Suppressor macrophage treated with lipopolysaccharide for 4 hours (primary cell): Measurements from ENCODE around the gene AZU1.

Experiments used
- DNase-seq: peaks from one replicate; pipeline ENCODE4 v3.0.0-alpha.2; 2020

AZU1 gene

DNA sequence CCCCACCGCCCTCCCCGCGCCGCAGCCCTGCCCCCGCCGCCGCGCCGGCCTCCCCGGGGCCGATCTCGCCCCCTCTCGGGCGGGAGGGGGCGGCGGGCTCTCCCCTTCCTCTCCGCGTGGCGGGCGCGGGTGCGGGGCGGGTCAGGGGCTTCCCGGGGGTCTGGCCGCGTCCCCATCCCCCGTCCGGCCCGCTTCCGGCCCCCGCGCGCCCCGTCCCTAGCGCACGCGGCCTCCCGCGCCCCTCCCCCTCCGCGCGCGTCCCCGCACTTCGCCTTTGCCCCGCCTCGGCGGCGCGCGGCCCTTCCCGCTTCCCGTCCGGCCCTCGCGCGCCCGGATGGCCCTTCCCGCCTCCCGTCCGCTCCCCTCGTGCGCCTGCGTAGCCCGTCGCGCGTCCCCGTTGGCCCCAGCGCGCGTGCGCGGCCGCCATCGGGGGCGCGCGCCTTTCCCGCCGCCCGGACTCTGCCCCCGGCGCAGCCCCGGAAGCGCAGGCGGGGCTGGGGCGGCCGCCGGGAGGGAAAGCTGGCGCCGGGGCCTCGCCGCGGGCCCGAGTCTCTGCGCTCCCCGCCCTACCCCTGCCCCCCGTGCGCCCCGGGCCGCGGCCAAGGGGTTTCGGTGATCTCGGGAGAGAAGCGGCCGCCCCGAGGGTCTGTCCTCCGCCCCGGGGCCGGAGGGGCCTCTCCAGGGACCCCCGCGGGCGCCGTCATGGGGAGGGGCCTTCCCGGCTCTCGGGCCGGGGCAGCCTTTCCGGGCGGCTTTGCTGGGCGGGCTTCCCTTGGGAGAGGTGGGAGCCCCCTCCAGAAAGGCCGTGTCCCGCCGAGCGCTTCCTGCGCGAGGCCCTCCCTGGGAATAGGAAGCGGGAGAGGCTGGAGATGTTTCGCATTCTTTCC is 29.9 kb upstream of the AZU1 start:
- peak; percentile 98 for DNase-seq

DNA sequence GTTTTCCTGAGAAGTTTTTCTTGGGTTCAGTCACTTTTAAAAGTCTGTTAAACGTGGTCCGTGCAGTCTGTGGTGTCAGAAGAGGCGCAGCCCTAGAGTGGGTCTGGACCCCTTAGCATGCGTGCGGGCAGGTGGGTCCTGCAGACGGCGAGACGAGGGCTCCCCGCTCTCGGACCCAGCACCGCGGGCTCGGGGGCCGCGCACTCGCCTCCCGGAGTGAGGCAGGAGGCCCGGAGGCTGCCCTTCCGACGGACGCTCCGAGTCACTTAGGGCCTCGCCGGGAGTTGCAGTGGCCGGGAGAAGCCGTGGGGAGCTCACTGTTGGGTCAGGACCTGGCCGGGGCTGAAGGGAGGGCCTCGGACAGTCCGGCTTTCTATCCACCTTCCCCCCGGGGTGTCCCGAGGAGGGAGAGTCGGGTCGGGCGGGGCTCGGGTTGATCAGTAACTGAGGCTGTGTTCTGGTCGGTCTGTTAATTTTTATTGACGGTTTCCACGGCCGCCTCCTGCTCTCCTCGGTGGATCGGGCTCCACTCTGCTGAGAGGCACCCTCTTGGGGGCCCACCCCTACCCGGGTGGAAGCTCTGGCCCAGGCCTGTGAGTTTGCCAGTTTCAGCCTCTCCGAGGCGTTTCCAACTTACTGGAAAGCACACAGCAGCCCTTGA is 29.1 kb upstream of the AZU1 start:
- peak; percentile 22 for DNase-seq

DNA sequence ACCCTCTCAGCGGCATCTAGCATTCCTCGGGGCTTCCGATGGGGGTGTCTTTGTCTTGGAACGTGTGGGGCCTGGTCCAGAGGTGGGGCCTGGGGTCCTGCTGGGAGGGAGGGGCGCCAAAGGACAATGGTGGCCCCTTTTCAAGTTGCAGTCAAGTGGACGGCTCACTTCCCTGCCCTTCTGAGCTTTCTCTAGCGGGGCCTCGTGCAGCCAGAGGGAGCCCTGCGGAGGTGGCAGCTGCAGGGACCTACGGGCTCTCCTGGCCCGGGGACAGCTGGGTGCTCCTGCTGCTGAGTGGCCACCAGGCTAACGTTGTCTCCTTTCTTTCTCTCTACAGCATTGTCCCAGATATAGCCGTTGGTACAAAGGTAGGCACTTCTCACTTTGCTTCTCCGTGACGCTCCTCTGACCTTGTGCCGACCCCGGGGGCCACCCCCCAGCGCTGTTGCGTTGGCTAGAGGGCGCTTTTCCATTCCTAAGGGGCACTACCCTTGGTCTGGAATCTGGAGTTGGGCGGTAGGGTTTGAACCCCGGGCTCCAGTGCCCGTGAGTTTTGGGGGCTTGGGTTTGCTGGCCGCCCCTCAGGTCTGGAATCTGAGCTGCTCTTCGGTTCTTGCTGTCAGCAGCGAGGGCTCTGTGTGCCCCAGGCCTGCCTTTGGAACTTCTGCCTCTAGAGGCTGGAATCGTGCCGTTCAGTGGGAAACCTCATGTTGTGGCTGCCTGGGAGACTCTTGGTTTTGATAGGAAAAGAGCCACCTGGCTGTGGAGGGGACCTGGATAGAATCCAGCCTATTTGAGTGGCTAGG is 28.4 kb upstream of the AZU1 start:
- DNase-seq: peak; percentile 47

DNA sequence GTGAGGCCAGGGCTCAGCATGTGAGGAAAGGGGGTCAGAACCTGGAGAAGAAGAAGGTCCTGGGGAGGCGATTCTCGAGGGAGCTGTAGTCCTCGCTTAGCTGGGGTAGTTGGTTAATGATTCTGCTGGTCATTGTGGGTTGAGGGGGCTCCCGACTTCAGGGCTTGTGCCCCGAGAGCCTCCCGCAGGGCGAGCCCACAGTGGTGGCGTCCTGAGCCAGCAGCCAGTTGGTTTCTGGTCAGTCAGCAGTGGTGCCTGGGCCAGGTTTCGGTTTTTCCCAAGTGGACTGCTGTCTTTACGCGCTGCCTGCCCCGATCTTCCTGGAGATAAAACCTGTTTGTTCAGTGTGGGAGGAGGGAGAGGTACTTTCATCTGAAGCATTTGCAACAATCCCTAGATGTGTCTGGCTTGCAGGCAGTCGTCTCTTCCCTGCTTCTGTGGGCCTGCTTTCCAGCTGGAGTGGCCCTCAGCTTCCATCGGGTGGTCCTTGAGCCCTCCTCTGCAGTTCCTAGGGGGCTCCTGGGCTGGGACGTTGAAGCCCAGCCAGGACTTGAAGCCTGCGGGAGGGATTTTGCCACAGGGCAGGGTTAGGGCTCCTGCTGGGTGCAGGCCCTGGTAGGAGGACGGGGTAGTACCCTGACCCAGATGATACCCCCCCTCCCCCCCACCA is 27.1 kb upstream of the AZU1 start:
- no peak for DNase-seq

DNA sequence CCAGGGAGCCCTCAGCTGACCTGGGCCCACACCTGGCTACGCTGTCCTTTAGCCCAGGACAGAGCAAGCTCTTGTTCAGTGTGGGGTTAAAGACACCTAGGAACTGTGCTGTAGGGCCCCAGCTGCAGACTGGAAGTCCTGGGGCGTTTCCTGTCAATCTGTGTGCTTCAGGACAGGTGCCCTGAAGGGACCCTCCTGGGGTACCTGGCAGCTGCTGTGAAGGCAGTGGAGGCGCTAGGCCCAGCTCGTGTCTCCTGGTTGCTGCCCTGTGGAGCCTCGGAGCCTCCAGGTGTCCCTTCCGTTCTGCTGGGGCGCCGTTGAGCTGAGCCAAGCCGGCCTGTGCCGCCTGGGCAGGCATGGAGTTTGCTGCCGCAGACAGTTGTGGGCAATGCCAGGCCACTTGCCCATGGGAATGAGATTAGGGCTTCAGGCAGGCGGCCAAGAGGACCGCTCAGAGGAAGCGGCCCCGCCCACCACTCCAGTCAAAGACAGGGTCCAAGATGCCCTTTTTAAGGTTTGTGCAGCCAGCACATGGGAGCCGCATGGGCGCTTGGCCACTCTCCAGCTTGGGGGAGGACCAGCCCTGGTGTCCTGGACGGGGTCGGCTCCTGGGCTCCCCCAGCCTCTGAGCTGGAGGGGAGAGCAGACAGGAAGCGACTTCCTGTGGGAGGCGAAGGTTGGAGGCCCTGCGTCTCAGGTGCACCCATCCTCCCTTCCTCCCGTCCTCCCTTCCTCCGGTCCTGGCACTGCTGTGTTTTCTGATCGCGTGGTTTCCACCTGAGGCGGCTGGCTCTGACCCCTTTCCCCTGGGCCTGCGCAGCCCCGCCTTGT is 26.4 kb upstream of the AZU1 start:
- no peak for DNase-seq

DNA sequence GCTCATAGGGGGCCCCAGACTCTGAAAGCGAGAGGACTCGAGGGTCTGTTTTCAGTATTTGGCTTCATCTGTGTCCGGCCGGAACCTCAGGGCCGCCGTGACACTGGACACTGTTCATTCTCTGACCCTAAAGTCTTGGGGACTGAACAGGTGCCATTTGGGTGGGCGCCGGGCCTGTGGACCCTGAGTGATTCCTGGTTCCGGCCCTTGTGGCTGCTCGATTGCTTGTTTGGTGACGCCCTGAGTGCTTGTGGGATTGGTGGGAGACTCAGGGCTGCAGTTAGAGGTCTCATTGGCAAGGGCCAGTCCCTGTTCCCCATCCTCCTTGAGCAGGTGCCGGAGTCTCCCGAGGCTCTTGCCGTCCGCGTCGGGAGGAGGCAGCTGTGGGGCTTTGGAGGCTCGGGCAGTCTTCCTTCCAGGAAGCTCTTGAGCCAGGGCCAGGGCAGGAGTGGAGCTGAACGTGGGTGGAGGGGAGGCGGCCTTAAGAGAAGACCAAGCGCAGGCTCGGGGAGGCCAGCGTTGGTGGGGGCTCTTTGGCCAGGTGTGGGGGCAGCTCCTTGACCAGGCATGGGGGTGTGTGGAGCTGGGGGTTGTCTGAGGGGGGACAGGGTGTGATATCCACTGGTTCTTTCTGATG is 25.7 kb upstream of the AZU1 start:
- no peak for DNase-seq

DNA sequence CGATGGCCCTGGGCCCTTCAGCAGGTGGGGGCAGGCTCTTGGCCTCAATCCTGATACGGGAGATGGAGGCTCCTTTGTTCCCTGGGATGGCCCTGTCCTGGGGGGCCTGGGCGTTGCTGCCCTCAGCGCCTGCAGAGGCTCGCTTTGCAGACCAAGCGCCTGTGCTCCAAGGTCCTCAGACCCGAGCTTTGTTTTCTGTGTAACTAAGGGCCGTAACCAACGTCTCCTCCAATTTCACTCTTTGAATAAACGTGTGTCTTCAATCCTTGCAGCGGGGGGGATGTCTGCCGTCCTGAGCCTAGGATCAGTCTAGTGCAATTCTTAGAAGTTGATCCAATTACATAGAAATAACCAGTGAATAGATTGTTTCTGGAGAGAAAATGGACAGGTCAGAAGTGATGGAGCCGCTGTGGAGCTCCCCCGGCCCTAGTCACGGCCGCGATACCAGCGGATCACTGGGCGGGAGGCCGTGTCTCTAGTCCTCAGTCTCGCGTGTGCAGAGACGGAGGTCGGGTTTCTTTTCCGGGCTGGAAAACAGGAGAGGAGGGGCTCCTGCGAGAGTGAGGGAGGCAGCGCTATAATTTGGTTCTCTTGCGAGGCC is 25.0 kb upstream of the AZU1 start:
- no peak for DNase-seq

DNA sequence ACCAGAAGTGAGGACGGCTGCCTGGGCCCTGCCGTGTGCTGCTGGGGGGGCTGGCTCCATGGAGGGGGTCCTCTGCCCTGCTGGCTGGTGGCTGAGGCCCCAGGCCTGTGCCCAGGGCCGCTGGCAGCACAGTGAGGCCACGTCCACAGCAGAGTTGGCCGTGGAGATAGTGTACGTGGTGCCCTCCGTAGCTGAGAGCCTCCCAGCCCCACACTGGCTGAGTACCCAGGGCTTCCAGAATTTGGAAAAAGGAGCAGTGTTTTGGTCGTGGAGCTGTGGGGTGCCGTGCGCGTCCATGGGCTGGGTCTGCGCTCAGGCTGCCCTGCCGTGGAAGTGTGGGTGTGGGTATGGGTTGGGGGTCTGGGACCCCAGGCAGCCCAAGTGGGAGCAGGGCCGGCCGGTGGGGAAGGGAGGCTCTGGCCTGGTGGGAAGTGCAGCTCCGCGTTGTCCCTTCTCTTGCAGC is 24.5 kb upstream of the AZU1 start:
- no peak for DNase-seq

DNA sequence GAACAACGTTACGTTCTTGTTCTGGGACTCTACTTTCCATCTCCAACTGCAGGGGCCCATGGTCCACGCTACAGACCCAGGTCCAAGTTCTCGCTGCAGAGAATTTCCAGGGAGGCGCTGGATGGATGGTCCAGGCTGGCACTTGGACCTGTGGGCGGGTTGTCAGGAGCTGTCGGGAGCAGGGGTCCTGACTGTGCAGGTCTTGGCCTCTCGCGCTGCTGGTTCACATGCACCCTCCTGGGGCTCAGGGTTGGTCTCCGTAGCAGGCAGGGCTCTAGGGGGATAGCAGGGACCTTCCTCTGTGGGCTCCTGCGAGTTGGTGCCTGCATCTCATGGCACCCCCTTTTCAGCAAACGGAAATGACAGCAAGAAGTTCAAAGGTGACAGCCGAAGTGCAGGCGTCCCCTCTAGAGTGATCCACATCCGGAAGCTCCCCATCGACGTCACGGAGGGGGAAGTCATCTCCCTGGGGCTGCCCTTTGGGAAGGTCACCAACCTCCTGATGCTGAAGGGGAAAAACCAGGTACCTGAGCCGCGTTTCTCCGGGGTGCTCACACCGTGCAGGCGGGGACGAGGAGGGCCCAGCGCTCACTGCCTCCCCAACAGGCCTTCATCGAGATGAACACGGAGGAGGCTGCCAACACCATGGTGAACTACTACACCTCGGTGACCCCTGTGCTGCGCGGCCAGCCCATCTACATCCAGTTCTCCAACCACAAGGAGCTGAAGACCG is 23.8 kb upstream of the AZU1 start:
- no peak for DNase-seq

DNA sequence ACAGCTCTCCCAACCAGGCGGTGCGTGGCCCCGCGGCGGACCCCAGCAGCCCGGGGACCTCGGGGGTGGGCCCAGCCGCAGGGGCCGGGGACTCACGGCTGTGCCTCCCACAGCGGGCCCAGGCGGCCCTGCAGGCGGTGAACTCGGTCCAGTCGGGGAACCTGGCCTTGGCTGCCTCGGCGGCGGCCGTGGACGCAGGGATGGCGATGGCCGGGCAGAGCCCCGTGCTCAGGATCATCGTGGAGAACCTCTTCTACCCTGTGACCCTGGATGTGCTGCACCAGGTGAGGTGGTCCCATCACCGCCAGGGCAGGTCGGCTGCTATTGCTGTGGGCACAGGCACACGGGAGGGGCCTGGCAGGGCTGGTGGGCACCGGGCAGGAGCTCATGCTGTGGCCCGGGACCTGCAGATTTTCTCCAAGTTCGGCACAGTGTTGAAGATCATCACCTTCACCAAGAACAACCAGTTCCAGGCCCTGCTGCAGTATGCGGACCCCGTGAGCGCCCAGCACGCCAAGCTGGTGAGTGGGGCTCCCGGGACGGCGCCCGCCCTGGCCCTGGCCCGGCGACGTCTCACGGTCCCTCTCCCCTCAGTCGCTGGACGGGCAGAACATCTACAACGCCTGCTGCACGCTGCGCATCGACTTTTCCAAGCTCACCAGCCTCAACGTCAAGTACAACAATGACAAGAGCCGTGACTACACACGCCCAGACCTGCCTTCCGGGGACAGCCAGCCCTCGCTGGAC is 23.0 kb upstream of the AZU1 start:
- DNase-seq: no peak

DNA sequence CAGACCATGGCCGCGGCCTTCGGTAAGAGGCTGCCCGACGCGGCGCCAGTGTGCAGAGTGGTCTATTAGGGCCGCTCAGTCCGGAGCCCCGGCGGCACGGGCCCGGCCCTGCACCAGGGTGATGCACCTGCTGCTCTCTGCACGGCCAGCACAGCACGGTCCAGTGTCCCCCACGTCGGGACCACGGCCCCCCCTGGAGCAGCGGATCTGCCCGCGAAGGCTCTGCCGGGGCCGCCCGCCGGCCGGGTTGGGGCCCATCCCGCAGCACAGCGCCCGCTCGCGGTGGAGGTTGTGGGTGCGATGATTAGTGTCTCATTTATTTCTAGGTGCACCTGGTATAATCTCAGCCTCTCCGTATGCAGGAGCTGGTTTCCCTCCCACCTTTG is 22.5 kb upstream of the AZU1 start:
- no peak for DNase-seq

DNA sequence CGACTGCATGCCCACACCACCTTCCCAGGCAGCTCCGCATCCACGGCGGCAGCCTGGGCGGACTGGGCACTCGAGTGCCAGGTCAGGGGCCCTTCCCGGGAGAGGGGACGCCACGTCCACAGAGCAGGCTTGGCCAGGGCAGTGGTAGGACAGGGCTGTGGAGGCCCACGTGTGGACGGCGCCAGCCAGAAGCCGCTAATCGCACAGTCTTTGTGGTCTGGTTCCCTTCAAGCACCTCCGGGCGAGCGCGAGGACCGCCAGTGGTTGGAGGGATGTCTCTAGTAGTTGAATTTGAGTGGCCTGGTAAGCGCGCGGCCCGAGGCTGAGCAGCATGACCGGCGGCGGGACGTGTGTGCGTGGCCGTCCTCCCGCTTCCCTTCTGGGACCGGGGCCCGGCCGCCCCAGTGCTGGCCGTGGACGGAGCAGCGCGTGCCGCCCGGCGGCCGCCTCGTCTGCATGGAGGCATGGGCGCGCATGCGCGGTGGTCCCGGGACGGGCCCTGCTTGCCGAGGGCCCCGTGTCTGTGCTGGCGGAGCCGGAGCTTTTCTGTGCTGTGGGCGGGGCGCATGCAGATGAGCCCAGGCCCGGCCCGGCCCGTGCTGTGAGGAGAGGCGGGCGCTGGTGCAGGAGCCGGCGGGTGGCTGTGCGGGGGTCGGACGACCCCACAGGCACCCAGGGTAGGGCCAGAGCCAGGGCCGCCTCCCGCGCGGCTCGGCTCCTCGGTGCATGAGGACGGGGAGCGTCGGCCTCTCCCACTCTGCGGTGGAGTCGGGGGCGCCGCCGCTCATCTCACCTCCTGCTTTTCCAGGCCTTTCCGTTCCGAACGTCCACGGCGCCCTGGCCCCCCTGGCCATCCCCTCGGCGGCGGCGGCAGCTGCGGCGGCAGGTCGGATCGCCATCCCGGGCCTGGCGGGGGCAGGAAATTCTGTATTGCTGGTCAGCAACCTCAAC is 21.8 kb upstream of the AZU1 start:
- DNase-seq: no peak

DNA sequence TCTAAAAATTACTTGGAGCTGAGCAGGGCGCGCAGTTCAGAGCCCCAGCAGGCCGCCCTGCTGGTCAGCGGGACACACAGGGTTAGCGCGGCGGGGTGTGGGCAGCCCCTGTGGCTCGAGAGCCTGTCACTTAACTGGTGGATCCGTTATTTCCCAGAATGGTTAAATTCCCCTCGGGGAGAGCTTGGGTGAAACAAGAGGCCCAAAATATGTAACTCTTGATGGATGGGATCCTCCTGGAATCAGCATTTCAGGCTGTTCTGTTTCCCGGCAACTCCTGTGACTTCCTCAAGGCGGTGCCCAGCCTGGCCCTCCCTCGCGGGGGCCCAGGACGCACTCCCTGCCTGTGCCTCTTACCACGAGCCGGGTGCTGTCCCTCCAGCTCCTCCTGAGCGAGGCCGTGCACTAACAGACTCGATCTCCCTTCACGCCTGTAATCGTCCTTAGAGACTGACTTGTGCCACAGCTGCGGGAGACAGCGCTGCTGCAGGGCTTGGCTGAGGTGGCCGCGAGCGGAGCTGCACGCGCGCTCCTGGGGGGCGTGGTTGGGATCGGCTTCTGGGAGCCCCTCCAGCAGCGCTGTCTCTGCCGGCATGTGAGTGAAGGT is 20.7 kb upstream of the AZU1 start:
- DNase-seq: no peak

DNA sequence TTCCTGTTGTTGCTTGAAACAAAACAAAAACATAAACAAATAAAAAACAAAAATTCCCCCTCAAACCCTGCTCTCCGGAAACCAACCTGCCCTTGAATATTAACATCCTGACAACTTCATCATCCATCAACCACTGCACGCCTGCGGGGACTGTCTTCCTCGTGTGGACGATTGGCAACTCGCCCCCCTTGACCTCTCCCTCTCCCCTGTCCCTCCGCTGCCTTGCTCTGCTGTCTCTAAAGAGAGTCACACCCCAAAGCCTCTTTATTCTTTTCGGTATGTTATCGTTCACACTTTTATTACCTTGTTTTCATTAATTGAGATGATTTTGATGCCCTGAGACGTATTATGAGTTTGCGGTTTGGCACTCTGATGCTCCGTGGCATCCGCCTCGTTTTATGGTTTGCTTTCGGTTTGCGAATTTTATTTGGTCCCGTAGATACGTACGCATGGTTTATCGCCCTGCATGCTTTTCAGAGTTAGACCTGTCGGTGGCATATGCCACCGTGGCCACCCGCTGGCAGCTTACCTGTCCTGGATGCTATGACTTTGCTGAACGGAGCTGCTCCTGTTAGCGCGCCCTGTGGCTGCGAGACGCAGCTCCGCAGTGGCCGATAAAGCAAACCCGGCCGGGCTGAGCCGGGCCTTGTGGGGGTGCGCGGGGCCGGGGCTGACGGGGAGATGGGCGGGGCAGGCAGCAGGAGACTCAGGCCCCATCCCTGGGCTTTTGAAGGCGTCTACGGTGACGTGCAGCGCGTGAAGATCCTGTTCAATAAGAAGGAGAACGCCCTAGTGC is 19.8 kb upstream of the AZU1 start:
- no peak for DNase-seq

DNA sequence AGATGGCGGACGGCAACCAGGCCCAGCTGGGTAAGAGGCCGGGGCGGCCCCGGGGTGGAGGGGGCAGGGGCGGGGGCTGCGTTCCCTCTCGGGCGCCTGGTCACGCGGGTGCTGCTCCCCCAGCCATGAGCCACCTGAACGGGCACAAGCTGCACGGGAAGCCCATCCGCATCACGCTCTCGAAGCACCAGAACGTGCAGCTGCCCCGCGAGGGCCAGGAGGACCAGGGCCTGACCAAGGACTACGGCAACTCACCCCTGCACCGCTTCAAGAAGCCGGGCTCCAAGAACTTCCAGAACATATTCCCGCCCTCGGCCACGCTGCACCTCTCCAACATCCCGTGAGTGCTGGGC is 19.2 kb upstream of the AZU1 start:
- no peak for DNase-seq

DNA sequence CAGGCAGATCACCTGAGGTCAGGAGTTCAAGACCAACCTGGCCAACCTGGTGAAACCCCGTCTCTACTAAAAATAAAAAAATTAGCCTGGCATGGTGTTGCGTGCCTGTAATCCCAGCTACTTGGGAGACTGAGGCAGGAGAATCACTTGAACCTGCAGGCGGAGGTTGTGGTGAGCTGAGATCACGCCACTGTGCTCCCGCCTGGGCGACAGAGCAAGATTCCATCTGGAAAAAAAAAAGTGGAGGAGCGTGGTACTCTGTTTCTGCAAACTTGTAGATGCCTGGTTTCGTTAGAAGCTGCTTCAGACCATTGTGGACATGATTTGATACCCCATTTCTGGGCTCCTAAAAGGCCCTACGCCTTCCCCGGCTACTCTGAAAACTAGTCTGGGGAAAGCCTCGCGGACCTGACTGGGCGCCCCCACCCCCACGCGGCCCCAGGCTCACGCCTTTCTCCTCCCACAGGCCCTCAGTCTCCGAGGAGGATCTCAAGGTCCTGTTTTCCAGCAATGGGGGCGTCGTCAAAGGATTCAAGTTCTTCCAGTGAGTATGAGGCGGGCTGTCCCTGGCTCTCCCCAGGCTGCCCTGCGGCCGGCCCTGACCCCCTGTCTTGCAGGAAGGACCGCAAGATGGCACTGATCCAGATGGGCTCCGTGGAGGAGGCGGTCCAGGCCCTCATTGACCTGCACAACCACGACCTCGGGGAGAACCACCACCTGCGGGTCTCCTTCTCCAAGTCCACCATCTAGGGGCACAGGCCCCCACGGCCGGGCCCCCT is 17.4 kb upstream of the AZU1 start:
- DNase-seq: no peak
